WTC11 (cell line): ENCODE data around the gene DMC1.

Experiments
- CREB1 ChIP-seq: sonication (generic); formaldehyde crosslinking; IDR thresholded peaks from 2 replicates; pipeline ENCODE4 v1.8.0; 2023; ENCODE audit warnings: mild to moderate bottlenecking, missing genetic modification reagents
- GABPB1 ChIP-seq: sonication (generic); formaldehyde crosslinking; IDR thresholded peaks from 2 replicates; pipeline ENCODE4 v1.8.1; 2023; ENCODE audit warnings: mild to moderate bottlenecking, missing genetic modification reagents
- JUN ChIP-seq: sonication (generic); formaldehyde crosslinking; IDR thresholded peaks from 2 replicates; pipeline ENCODE4 v1.8.0; 2023; ENCODE audit warnings: mild to moderate bottlenecking, missing genetic modification reagents
- NR2C2 ChIP-seq: sonication (generic); formaldehyde crosslinking; IDR thresholded peaks from 2 replicates; pipeline ENCODE4 v1.8.0; 2022; ENCODE audit warnings: mild to moderate bottlenecking, missing genetic modification reagents
- ZNF416 ChIP-seq: fragments of 250-450 bp; sonication (Bioruptor Pico); IDR thresholded peaks from 2 replicates; pipeline ENCODE4 v1.9.0; 2021; ENCODE audit warnings: mild to moderate bottlenecking, inconsistent platforms
- TF ChIP-seq, protein P1 (sequence below): sonication (generic); formaldehyde crosslinking; IDR thresholded peaks from 2 replicates; pipeline ENCODE4 v1.8.1; 2023; ENCODE audit warnings: mild to moderate bottlenecking, missing genetic modification reagents, moderate library complexity
- TF ChIP-seq, protein P2 (sequence below): fragments of 200-600 bp; IDR thresholded peaks from 2 replicates; pipeline ENCODE4 v1.8.0; 2022; ENCODE audit warnings: antibody characterized with exemption
- TF ChIP-seq, protein P3 (sequence below): sonication (generic); formaldehyde crosslinking; IDR thresholded peaks from 2 replicates; pipeline ENCODE4 v1.8.1; 2023; ENCODE audit warnings: mild to moderate bottlenecking, missing genetic modification reagents, moderate library complexity
- TF ChIP-seq, protein P4 (sequence below): sonication (generic); formaldehyde crosslinking; IDR thresholded peaks from 2 replicates; pipeline ENCODE4 v1.8.0; 2023; ENCODE audit warnings: missing genetic modification reagents
- TF ChIP-seq, protein P5 (sequence below): fragments of 250-450 bp; sonication (Bioruptor Pico); IDR thresholded peaks from 2 replicates; pipeline ENCODE4 v2.1.2; 2022; ENCODE audit warnings: mild to moderate bottlenecking, moderate library complexity

- TF ChIP-seq GABPB1 (no peak), ZNF416 (CRISPR knock-in tag) (no peak), CREB1 (CRISPR knock-in tag) (no peak), NR2C2 (CRISPR knock-in tag) (no peak), JUN (CRISPR knock-in tag) (no peak)
- TF ChIP-seq, protein P1, sequence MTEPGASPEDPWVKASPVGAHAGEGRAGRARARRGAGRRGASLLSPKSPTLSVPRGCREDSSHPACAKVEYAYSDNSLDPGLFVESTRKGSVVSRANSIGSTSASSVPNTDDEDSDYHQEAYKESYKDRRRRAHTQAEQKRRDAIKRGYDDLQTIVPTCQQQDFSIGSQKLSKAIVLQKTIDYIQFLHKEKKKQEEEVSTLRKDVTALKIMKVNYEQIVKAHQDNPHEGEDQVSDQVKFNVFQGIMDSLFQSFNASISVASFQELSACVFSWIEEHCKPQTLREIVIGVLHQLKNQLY (CRISPR knock-in tag) = no peak
- TF ChIP-seq, protein P2, sequence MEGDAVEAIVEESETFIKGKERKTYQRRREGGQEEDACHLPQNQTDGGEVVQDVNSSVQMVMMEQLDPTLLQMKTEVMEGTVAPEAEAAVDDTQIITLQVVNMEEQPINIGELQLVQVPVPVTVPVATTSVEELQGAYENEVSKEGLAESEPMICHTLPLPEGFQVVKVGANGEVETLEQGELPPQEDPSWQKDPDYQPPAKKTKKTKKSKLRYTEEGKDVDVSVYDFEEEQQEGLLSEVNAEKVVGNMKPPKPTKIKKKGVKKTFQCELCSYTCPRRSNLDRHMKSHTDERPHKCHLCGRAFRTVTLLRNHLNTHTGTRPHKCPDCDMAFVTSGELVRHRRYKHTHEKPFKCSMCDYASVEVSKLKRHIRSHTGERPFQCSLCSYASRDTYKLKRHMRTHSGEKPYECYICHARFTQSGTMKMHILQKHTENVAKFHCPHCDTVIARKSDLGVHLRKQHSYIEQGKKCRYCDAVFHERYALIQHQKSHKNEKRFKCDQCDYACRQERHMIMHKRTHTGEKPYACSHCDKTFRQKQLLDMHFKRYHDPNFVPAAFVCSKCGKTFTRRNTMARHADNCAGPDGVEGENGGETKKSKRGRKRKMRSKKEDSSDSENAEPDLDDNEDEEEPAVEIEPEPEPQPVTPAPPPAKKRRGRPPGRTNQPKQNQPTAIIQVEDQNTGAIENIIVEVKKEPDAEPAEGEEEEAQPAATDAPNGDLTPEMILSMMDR = no peak
- TF ChIP-seq, protein P3, sequence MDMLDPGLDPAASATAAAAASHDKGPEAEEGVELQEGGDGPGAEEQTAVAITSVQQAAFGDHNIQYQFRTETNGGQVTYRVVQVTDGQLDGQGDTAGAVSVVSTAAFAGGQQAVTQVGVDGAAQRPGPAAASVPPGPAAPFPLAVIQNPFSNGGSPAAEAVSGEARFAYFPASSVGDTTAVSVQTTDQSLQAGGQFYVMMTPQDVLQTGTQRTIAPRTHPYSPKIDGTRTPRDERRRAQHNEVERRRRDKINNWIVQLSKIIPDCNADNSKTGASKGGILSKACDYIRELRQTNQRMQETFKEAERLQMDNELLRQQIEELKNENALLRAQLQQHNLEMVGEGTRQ (CRISPR knock-in tag) = no peak
- TF ChIP-seq, protein P4, sequence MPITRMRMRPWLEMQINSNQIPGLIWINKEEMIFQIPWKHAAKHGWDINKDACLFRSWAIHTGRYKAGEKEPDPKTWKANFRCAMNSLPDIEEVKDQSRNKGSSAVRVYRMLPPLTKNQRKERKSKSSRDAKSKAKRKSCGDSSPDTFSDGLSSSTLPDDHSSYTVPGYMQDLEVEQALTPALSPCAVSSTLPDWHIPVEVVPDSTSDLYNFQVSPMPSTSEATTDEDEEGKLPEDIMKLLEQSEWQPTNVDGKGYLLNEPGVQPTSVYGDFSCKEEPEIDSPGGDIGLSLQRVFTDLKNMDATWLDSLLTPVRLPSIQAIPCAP (CRISPR knock-in tag) = 0 out of 2 replicates have a peak, but pooled peaks have one; percentile 28
- TF ChIP-seq, protein P5, sequence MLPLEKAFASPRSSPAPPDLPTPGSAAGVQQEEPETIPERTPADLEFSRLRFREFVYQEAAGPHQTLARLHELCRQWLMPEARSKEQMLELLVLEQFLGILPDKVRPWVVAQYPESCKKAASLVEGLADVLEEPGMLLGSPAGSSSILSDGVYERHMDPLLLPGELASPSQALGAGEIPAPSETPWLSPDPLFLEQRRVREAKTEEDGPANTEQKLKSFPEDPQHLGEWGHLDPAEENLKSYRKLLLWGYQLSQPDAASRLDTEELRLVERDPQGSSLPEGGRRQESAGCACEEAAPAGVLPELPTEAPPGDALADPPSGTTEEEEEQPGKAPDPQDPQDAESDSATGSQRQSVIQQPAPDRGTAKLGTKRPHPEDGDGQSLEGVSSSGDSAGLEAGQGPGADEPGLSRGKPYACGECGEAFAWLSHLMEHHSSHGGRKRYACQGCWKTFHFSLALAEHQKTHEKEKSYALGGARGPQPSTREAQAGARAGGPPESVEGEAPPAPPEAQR (CRISPR knock-in tag) = no peak
These were observed 65.0 kb downstream of the DMC1 start for GRCh38 chr22:38504731-38505540.
